GM20431 (cell line): ENCODE measurements around the gene SUFU.
"Not testable (repeated sequence)": the region's sequence is repeated elsewhere in the genome, so short reads cannot be mapped to it uniquely, and the experiment has no call there.

ENCODE experiments used
- in situ Hi-C: fragments of 300-500 bp; cut with MseI, MboI; formaldehyde crosslinking; loops from one replicate; pipeline ENCODE4 v1.15.0; 2020; ENCODE audit warnings: low sequenced_read_pairs; ENCODE audit not compliant: unreplicated experiment

The SUFU gene

GRCh38 chr10:102476466-102477141 is 27.2 kb upstream of the SUFU start:
- in situ Hi-C loops: loop anchor here (25.0 kb wide), 1 partner anchor 239 kb away; the partner anchor contains the start of genes ELOVL3, GBF1 and PITX3

GRCh38 chr10:102479651-102480050 is 24.1 kb upstream of the SUFU start:
- in situ Hi-C loops: loop anchor here (25.0 kb wide), 1 partner anchor 242 kb away; the partner anchor contains the start of genes ELOVL3, GBF1 and PITX3

GRCh38 chr10:102480396-102480795 is 23.4 kb upstream of the SUFU start:
- in situ Hi-C loops: loop anchor here (25.0 kb wide), 1 partner anchor 243 kb away; the partner anchor contains the start of genes ELOVL3, GBF1 and PITX3

- in situ Hi-C loops: loop anchor here (25.0 kb wide), 1 partner anchor 247 kb away; the partner anchor contains the start of genes ELOVL3, GBF1 and PITX3
Observed at GRCh38 chr10:102484021-102484420, 19.8 kb upstream of the SUFU start.

GRCh38 chr10:102485093-102485784 is 18.5 kb upstream of the SUFU start:
- in situ Hi-C loops: loop anchor here (25.0 kb wide), 1 partner anchor 248 kb away; the partner anchor contains the start of genes ELOVL3, GBF1 and PITX3

GRCh38 chr10:102491136-102491535 is 12.6 kb upstream of the SUFU start:
- in situ Hi-C loops: loop anchor here (25.0 kb wide), 1 partner anchor 254 kb away; the partner anchor contains the start of genes ELOVL3, GBF1 and PITX3

- in situ Hi-C loops: loop anchor here (25.0 kb wide), 1 partner anchor 255 kb away; the partner anchor contains the start of genes ELOVL3, GBF1 and PITX3
Observed at GRCh38 chr10:102492344-102492939, 11.3 kb upstream of the SUFU start.

- in situ Hi-C loops: loop anchor here (25.0 kb wide), 1 partner anchor 256 kb away; the partner anchor contains the start of genes ELOVL3, GBF1 and PITX3
Observed at GRCh38 chr10:102492983-102493382, 10.8 kb upstream of the SUFU start.

GRCh38 chr10:102493771-102494170 is 10.0 kb upstream of the SUFU start:
- in situ Hi-C loops: loop anchor here (25.0 kb wide), 1 partner anchor 256 kb away; the partner anchor contains the start of genes ELOVL3, GBF1 and PITX3

- in situ Hi-C loops: loop anchor here (25.0 kb wide), 1 partner anchor 260 kb away; the partner anchor contains the start of genes ELOVL3, GBF1 and PITX3
Observed at GRCh38 chr10:102497545-102497944, 6.2 kb upstream of the SUFU start.

GRCh38 chr10:102499356-102499755 is 4.4 kb upstream of the SUFU start:
- in situ Hi-C loops: loop anchor here (25.0 kb wide), 1 partner anchor 262 kb away; the partner anchor contains the start of genes ELOVL3, GBF1 and PITX3

GRCh38 chr10:102500686-102501085 is 3.1 kb upstream of the SUFU start:
- in situ Hi-C loops: not testable (repeated sequence)

GRCh38 chr10:102501201-102502028 is 2.4 kb upstream of the SUFU start:
- in situ Hi-C loops: no loop called here

GRCh38 chr10:102502029-102502336 is 1.8 kb upstream of the SUFU start:
- in situ Hi-C loops: no loop called here

GRCh38 chr10:102502337-102503151 is 1.2 kb upstream of the SUFU start, which contains the start of gene ACTR1A:
ACTR1A (minus strand) TSS chr10:102502712; CDS start chr10:102502647, 65 bp downstream.
- in situ Hi-C loops: no loop called here

GRCh38 chr10:102504179-102504975 is 605 bp downstream of the SUFU start:
- in situ Hi-C loops: no loop called here

- in situ Hi-C loops: no loop called here
Observed at GRCh38 chr10:102504976-102505300, 1.2 kb downstream of the SUFU start.
